ENCODE data around the gene PARD3B. TPM values are rescaled to one million over a fixed set of nuclear protein-coding genes. Genes with fewer than 3 reads are reported as not detected.

PARD3B gene
- total and polyA plus RNA-seq, 2 of the 8 experiments (the other 6 are each of a cell fraction or from before 2014, with no cell fraction given), result 1.2 to 5.7 TPM

DNA sequence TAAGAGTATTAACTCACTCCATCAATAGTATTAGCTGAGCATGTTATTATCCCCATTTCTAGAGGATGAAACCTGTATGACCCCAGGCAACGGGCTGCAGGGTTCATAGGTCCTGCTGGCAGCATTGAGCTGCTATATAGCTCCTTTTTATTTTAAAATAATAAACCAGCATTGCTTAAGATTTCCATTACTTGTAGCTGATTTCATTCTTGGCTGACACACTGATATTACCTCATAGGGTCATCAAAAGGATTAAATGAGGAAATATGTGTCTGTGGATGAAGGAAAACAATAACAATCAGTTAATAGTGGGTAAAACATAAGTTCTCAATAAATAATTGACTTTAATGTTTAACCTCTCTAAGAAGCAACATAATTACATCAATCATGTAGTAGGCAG lies 1088.7 kb downstream of the PARD3B start:
- H3K36me3 ChIP-seq (ENCODE audit: control insufficient read depth in 2 of 4, insufficient read depth in 4 of 4, low read length in 3 of 4), result no peaks in the 10 kb centered on the region
- no peaks in the 10 kb centered on the region for H3K79me2 ChIP-seq (ENCODE audit: control insufficient read depth in 1 of 2, insufficient read depth in 2 of 2, low read length in 2 of 2)
- CTCF ChIA-PET (ENCODE audit: partially characterized antibody), result interaction anchor here (0.7 to 1.0 kb wide), 3 partner anchors 10 to 528 kb away, joined by 3 to 4 read pairs (median 4); no protein-coding TSS in a partner anchor
- no peak overlapping the region for H3K27ac ChIP-seq (ENCODE audit: low read depth, low read length)
- no peak overlapping the region for H2BK20ac ChIP-seq (ENCODE audit: low read length)
- no peak overlapping the region for H2BK5ac ChIP-seq (ENCODE audit: low read depth, low read length)
- no peak overlapping the region for H3K14ac ChIP-seq (ENCODE audit: insufficient read length)
- H2BK120ac ChIP-seq (replicated peaks; ENCODE audit: low read depth, low read length), result no peak overlapping the region
- no peak overlapping the region for H3K23ac ChIP-seq (ENCODE audit: insufficient read length)
- H2BK15ac ChIP-seq (ENCODE audit: low read length), result no peak overlapping the region
- no peak overlapping the region for H4K8ac ChIP-seq (ENCODE audit: extremely low read depth, insufficient read depth, low read length)
- H2AFZ ChIP-seq (ENCODE audit: low read length), result no peak overlapping the region
- H3K79me1 ChIP-seq (ENCODE audit: low read depth, low read length), result no peaks in the 10 kb centered on the region
- H3K9me3 ChIP-seq (ENCODE audit: insufficient read depth in 2 of 2, low read depth in 1 of 2, low read length in 1 of 2), result no peaks in the 10 kb centered on the region
- no peak overlapping the region for H2BK12ac ChIP-seq (ENCODE audit: low read depth, low read length)
- no peak overlapping the region for H3K4ac ChIP-seq (replicated peaks; ENCODE audit: insufficient read length, low read depth, low read length)
- WGBS, 2 experiments (ENCODE audit: extremely low coverage in 1 of 2, insufficient coverage in 1 of 2, insufficient read length in 1 of 2, insufficient replicate concordance in 2 of 2, low coverage in 1 of 2, low lambda C conversion rate in 2 of 2, missing lambda C conversion rate in 1 of 2), result 91% methylated on average over 1 of the region's 1 CpG; no CpG with 5 or more reads in 1 of the 2 experiments
- no peaks in the 10 kb centered on the region for H3K23me2 ChIP-seq (ENCODE audit: low read depth, low read length)
- H4K91ac ChIP-seq (replicated peaks; ENCODE audit: insufficient read length, low read length), result no peak overlapping the region
- H4K20me1 ChIP-seq (replicated peaks in 1 of 2; ENCODE audit: control insufficient read depth in 1 of 2, insufficient read depth in 2 of 2, low read length in 2 of 2), result no peaks in the 10 kb centered on the region
- H3K56ac ChIP-seq (replicated peaks; ENCODE audit: insufficient read length, low read depth, low read length), result no peak overlapping the region
- H3K4me1 ChIP-seq (replicated peaks in 1 of 4; ENCODE audit: control insufficient read depth in 3 of 4, insufficient read depth in 4 of 4, low read length in 3 of 4), result peaks cover 0 to 5% (median 0%) of the 10 kb centered on the region in 4 experiments; a peak in 4 of 7 replicates
- no peak overlapping the region for H3K18ac ChIP-seq (ENCODE audit: extremely low read depth, low read length)
- FAIRE-seq (no peak), DNase-seq (ENCODE audit: low read depth in 1 of 2, low spot score in 2 of 2) (no peak)
- POLR2A ChIA-PET (ENCODE audit: partially characterized antibody), result no interaction called here
- no peak overlapping the region for H3K9ac ChIP-seq (replicated peaks in 1 of 4; ENCODE audit: extremely low read depth in 1 of 4, low read depth in 3 of 4, low read length in 3 of 4)
- H3K4me2 ChIP-seq (ENCODE audit: insufficient read depth in 1 of 2, low read depth in 2 of 2, low read length in 2 of 2), result no peak overlapping the region
- H2AK5ac ChIP-seq (ENCODE audit: low read depth, low read length), result no peak overlapping the region
- no peaks in the 10 kb centered on the region; a peak in 1 of 7 replicates for H3K27me3 ChIP-seq (replicated peaks in 1 of 4; ENCODE audit: control insufficient read depth in 3 of 4, extremely low read depth in 1 of 4, insufficient read depth in 3 of 4, low read length in 3 of 4)
- no peak overlapping the region for H4K5ac ChIP-seq (ENCODE audit: insufficient read length, low read depth, low read length)
- H3K4me3 ChIP-seq (ENCODE audit: extremely low read depth in 1 of 4, insufficient read depth in 2 of 4, low read depth in 3 of 4, low read length in 4 of 4), result no peak overlapping the region
- TF ChIP-seq BACH1 (IDR thresholded peaks at IDR 0.05; ENCODE audit: low read length), result no peak
- no peak for TF ChIP-seq TBP (IDR thresholded peaks at IDR 0.05; ENCODE audit: low read depth, low read length)

All from H1 (cell line).